HG02885 (cell line): ENCODE results near the gene GPR68.
"Not testable (repeated sequence)": the region's sequence is repeated elsewhere in the genome, so short reads cannot be mapped to it uniquely, and the experiment has no call there.

Experiments used
- ATAC-seq: cut with Tn5 transposase; IDR thresholded peaks from one replicate; pipeline ENCODE4 v1.9.1; 2021; ENCODE audit warnings: mild to moderate bottlenecking; ENCODE audit not compliant: unreplicated experiment, poor library complexity

Gene GPR68

GRCh38 chr14:91232052-91232451, 12.5 kb downstream of the GPR68 start:
- ATAC-seq, result no peak

GRCh38 chr14:91231446-91231845, 13.1 kb downstream of the GPR68 start:
- no peak for ATAC-seq

DNA sequence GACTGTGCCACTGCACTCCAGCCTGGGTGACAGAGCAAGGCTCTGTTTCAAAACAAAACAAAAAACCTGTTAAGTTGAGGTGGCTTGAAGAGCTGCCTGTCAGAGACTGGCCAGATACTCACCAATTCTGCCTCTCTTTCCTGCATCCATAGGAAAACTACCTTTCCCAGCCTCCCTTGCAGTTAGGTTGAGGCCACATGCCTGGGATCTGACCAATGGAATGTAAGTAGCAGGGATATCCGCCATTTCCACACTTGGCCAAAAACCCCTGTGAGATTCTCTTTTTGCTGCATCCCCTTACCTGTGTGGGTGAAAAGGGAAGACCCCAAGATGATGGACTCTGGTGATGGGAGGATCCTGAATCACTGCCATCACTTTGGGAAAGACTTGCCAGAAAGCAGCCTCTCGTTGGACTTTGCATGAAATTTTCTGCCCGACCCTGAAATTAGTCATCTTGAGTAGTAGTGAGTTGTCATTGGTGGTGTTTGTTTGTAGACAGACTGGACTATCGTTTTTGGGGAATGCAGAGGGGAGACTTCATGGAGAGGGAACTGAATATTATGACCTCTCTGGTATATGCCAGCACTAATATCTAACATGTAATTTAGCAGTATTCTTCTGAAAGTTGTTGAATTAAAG, 14.0 kb downstream of the GPR68 start:
- no peak for ATAC-seq

DNA sequence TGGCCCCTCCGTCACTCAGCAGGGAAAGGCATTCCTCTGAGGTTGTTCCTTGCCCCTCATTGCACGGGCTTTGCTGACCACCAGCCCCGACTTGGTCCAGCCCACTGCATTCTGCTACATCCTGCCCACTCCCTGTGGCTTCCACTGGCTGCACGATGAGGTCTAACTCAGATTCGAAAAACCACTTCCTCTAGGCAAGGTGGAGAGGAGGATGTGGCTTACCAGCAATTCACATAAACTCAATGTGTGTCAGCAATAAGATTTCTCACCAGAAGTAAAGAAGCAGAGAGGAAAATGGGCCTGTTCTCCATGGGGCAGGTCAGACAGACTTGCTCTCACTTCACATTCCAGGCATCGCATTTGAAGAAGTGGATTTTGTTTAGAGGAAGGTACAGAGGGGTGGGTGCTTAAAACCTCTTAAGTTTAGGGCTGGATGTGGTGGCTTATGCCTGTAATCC, 14.7 kb downstream of the GPR68 start:
- ATAC-seq, result peak; percentile 80

GRCh38 chr14:91229005-91229382, 15.5 kb downstream of the GPR68 start:
- ATAC-seq, result no peak

- peak; percentile 84 for ATAC-seq
Observed at GRCh38 chr14:91228112-91229004, 16.1 kb downstream of the GPR68 start.

DNA sequence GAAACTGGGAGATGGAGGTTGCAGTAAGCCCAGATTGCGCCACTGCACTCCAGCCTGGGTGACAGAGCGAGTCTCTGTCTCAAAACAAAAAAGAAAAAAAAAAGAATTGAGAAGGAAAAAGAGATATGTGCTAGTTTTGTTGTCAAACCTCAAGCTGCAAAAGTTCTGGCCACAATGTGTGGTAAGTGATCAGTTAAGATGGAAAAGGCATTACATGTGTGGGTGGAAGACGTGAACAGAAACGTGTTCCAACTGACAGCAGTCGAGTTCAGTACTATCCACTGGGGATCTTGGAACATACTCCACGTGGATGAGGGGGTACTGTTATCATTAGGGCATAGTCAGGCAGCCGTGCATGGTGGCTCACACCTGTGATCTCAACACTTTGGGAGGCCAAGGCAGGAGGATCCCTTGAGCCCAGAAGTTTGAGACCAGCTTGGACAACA, 17.3 kb downstream of the GPR68 start:
- no peak for ATAC-seq

DNA sequence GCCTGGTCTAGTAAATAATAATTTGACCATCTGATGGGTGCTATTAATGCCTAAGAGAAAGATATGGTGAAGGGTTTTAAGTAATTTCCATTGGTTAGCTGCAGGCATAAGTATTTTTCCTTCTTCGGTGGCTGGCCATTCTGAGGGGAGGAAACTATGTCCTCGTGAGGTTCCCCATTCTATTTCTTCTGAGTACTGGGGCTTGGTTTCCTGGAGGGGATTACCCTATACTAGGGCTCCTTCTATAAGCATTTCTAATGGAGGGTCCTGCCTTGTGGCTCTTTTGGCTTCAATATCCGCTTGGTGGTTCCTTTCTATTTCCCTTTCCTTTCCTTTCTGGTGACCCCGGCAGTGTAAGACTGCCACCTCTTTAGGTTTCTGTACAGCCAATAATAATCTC, 18.1 kb downstream of the GPR68 start:
- ATAC-seq, result not testable (repeated sequence)

GRCh38 chr14:91225025-91225424, 19.5 kb downstream of the GPR68 start:
- ATAC-seq, result no peak

DNA sequence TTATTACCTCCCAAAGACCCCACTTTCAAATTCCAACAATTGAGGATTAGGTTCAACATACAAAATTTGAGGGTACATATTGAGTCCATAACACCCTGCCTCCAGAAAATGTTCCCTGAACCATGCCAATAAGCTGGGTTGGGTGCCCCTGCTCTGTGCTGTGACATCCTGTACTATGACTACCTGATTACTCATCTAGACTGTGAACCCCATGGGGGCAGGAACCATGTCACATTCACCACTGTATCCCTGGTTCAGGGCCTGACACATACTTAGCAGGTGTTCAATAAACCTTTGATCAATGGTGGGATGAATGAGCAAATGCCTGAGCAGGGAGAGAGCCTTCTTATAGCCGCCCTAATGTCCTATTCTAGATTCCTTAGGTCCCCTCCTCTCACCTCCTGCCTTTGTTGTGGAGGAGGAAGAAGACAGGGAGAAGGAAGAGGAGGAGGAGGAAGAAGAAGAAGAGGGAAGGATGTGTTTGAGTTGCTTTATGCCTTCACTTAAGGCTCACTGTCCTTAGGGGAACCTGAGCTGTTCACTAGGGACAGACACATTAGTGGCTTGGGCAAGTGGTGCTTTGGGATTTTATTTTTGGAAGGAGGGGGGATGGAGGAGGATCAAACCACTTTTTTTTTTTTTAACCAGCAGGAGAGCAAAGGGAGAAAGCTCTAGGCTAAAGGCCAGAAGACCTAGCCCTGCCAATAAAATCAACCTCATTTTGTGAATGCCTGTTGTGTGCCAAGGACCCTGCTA, 21.3 kb downstream of the GPR68 start:
- no peak for ATAC-seq

DNA sequence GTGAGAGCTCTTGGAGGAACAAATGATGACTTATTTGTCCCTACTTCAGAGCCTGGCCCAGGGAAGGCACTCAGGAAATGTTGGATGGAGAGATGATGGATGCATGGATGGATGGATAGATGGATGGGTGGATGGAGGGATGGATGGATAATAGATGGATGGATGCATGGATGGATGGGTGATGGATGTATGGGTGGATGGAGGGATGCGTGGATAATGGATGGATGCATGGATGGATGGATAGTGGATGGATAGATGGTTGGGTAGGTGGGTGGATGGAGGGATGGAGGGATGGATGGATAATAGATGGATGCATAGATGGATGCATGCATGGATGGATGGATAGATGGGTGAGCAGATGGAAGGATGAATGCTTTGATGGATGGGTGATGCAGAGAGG, 23.2 kb downstream of the GPR68 start:
- ATAC-seq, result no peak

DNA sequence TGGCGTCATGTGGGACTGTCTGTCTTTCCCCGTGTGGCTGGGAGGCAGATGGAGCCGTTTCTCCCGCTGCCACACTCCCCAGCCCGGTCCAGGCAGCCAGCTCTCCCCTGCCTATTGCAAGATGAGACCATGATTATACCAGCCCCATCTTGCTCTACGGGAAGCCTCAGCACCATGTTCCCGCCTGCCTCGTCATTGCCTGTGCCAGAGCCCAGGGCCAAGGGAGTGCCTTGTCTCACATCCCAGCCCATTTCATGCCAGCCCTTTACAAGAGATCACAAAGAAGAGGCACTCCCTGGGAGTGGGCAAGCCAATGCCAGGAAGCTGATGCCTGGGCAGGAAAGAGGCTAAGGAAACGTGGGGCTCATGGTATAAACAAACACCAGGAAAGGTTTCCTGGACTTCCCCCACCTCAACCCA, 23.9 kb downstream of the GPR68 start:
- no peak for ATAC-seq

GRCh38 chr14:91219517-91220389, 24.8 kb downstream of the GPR68 start:
- no peak for ATAC-seq

DNA sequence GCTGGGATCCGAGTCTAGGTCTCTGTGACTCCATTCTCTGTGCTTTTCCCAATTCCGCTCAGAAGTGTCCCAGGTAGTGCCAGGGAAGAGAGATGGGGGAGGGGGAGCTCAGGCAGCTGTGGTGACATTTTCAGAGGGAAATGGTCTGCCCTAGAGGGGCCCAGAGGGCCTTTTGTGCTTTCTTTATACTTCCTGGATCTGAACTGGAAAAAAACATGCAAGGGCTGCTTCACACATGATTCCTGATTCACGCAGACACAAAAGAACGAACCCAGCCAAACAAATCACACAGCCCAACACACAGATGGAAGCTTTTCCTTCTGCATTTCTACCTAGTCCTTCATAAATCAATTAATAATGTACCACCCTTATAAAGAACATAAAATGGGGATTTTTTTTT, 26.5 kb downstream of the GPR68 start:
- no peak for ATAC-seq

GRCh38 chr14:91216731-91217226, 27.7 kb downstream of the GPR68 start:
- ATAC-seq, result no peak

DNA sequence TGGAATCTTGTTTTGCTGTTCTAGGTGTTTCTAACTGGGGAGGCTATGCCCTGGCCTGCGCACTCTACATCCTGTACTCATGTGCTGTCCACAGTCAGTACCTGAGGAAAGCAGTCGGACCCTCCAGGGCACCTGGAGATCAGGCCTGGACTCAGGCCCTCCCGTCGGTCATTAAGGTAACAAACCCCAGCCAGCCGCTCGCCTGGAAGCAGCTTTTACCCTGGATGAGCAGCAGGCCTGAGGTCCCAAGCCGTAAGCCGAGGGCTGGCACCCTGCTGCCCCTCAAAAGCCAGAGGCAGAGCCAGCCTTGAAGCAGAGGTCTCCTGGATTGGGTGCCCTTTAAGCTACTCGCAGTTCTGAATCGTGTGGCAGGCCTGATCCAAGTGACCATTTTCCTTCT, 29.1 kb downstream of the GPR68 start:
- ATAC-seq, result no peak

DNA sequence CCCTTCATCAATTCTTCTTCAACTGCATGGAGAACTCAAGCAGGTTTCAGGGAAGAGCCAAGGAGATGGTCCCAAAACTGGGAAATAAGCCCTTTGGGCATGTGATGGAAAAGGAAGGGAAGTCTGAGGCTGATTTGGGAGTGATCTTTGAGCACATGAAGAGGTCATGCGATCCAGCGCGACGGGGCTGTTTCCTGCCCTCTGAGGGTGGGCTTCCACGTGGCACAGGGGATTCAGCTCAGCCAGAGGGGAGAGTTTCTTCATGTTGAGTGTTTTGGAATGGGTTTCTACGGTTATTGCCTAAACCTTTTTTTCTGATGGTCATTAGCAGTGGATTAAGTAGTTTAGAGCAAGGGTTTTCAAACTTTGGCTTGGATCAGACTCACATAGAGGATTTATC, 30.2 kb downstream of the GPR68 start:
- ATAC-seq, result no peak

GRCh38 chr14:91211017-91211416, 33.5 kb downstream of the GPR68 start:
- no peak for ATAC-seq

DNA sequence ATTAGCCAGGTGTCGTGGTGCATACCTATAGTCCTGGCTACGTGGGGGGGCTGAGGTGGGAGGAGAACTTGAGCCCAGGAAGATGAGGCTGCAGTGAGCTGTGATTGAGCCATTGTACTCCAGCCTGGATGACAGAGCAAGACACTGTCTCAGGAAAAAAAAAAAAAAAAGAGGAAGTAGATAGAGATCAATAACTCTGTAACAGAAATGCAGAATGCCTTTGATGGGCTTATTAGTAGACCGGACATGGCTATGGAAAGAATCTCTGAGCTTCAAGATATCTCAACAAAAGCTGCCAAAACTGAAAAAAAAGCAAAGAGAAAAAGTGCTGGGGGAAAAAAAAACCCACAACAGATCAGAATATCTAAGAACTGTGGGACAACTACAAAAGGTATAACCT, 37.5 kb downstream of the GPR68 start:
- ATAC-seq, result no peak

DNA sequence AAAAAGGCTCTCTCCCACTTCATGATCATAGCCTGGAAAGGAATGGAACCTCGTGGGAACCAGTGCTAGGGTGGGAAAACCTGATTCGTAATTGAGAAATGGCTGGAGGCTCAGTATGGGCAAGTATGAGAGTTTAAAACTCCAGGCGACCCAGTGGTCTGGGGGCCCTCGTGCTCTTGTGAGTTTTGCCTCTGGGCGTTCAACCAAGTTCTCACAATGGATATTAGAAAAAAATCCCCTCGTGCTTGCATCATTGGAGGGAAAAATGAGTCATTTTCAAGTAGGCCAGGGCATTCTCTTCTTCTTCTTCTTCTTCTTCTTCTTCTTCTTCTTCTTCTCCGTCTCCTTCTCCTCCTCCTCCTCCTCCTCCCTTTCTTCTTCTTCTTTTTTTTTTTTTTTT, 39.0 kb downstream of the GPR68 start:
- no peak for ATAC-seq
